ENCODE measurements around the gene CCND2.
A peak's percentile ranks its signal among the peaks of the same experiment; 100 is the strongest.

Gene CCND2

DNA sequence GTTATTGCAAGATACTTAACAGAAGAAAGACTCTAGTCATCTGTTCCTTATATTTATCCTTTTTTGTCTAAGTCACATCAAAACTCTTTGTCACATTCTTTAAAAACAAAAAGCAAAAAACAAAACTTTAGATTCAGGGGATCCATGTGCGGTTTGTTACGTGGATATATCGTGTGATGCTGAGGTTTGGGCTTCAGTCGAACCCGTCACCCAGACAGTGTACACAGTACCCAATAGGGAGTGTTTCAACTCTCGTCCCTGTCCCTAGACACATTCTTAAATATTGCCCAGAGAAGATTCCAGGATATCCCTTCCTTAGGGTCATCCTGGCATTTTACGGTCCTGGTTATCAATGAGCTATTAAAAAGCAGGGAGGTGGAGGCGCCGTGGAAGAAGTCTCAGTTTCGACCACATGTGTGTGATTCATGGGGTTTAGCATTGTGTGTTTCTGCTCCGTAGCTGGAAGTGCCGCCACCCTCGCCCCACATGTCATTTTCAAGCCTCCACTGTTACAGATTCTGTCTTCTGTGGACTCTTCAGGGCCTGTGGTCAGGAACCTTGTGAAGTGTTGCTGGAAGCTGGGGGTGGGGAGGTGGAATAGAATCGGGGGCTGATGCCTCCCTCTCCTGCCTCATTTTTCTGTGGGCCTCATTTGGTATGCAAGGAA lies 19.9 kb downstream of the CCND2 start:
- DNase-seq: peak; percentile 38

DNA sequence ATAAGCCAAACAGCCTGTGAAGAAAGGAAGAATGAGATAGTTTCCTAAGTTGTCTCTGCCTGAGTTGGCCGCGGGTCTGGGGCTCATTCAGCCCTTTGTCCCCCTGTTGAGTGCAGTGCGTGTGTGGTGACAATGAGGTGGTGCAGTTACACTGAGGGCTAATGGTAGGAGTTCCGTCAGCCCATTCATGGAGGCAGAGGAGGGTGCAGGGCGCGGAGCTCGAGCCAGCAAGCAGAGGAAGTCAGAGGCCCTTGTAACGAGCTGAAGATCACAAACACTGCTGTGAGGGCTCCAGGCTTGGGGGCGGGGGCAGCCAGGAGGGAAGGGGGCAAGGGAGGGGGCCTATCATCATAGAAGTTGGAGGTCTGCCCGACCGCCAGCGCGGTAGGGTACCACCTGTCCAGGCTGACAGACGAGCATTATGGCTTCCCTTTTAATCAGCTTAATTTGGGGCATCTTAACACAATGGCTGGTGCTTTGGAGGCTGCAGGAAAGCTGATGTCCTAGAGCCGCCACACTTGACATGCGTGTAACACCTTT lies 20.5 kb downstream of the CCND2 start:
- peak; percentile 41 for DNase-seq

DNA sequence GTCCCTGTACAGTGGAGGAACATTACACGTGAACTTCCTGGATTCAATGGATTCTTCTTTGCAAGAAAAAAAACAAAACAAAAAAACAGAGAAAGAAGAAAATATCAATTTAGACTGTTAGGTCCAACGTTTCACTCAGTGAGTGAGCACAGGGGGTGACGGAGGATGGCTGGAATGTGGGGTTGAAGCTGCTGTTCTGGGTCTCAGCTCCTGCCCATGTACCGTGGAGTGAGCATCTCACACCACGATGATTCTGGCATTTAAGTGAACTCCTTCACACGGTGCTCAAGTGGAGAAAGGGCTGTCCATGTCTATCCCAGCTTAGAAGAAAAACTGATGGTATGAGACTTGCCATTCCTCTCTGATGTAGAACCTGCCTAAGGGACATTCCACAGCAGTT lies 23.2 kb downstream of the CCND2 start:
- DNase-seq: no peak

DNA sequence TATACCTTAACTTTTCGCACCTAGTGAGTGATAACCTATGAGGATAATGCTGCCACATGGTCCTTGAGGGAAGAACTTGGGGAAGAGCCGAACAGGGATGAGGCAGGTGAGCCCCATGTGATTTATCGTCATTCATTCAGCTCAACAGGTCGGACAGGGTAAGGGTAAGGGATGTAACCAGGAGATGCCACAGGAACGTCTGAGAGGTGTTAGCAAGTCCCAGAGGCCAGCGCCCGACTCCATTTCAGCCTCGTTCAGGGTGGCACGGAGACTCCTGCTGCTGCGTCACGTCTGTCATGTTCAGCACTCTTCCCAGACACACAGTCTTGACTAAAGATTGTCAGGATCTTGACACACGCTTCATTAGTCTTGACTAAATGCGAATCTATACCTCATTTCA lies 24.1 kb downstream of the CCND2 start:
- no peak for DNase-seq

DNA sequence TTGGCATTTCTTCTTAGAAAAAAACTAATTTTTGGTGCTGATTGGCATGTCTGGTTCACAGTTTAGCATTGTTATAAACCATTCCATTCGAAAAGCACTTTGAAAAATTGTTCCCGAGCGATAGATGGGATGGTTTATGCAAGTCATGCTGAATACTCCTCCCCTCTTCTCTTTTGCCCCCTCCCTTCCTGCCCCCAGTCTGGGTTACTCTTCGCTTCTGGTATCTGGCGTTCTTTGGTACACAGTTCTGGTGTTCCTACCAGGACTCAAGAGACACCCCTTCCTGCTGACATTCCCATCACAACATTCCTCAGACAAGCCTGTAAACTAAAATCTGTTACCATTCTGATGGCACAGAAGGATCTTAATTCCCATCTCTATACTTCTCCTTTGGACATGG lies 27.3 kb downstream of the CCND2 start:
- DNase-seq: no peak

DNA sequence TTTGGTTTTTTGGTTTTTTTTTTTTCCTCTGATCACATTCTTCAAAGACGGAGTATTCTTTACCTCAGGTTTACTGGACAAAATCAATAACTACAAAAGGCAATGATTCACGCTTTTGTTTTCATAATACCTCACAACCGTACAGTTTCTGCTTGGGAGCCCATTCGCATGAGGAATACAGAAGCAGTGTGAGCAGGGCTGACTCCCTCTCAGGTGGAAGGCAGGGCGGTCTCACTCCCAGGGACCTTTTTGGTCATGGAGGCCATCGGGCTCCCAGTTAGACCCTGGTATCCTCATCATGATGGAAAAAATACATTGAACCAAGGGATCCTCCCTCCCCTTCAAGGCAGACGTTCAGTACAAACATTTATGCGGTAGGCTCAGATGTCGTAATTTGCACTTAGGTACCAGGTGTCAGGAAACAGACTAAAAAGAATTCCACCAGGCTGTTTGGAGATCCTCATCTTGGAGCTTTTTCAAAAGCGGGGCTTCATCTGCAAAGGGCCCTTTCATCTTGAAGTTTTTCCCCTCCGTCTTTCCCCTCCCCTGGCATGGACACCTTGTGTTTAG lies 28.5 kb downstream of the CCND2 start:
- no peak for DNase-seq

DNA sequence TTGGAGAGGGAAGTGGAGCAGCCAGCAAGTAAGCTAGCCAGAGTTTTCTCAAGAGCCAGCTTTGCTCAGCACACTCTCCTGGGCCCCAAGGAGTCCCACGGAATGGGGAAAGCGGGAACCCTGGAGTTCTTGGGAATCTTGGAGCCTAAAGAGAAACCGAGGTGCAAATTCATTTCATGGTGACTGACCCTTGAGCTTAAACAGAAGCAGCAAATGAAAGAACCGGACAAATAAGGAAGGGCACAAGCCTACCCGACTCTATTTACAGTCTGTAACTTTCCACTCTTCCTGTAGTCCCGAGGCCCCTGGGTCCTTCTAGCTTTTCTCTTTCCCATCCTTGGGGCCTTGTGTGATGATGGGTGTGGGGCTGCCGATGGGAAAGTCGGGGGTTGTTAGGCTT lies 29.3 kb downstream of the CCND2 start:
- no peak for DNase-seq

DNA sequence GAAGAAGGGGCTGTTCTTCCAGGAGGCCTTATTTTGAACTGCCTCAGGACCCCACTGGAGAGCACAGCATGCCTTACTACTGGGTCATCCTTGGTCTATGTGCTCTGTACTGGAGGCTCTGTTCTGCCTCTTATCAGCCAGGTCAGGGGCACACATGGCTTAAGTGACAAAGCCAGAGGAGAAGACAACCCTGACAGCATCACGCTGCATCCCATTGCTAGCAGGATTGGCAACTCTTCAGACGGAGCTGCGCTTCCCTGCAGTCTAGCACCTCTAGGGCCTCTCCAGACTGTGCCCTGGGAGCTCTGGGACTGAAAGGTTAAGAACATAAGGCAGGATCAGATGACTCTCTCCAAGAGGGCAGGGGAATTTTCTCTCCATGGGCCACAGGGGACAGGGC lies 30.2 kb downstream of the CCND2 start:
- DNase-seq: no peak

DNA sequence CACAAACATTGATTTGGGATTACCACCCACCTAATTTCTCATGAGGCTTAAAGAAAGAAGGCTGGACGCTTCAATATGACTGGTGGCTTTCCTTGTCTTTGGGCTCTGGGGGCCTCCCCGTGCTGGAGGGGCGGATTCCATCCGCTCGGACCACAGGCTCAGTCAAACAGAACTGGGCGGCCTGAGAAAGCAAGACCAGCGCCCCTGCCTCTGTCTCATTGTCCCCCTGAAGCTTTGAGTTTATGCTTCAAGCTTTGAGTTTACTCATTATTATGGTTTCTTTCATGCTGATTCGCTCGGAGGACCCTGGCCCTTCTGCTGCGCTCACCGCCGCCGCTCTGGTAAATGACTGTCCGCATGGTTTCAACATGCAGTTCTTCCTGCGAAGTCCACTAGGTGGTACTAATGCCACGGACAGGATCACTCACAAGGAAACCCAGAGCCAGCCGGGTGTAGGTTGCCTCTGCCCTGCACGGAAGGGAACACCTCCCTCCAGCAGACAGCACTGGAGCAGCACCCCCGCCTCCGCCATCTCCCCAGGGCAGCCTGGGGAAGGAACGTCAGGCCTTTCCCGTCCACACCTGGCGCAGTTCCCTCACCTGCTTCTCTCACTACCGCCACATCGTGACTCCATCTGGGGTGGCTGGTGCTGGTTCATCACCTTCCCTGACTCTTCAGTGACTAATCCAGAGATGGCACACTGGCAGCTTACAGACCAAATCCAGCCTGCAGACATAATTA lies 34.2 kb downstream of the CCND2 start:
- DNase-seq: no peak

DNA sequence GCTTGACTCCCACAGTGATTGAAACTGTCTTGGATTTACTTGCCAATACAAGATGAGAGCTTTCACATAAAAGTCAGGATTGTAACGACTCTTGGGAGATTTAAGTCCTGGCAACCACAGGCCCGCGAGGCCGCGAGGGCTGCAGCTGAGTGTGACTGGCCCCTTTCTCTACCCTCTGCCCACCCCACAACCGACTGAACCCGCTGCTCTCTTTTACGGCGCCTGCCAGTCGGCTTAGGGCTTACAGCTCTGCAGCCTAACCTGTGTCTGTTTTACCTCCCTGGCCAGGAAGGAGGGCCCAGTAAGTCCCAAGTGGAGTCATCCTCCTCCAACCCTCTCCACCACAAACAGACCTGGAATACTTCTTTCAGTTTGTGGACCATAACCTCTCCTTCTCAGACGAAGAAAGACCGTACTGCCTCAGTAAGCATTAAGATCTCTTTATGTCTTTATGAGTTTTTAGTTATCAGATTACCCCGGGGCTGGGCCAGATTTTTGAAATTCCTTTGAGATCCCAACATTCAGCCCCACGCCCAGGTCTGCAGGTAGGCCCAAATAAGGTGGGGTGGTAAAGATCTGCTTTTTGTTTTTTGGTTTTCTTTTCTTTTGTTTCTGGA lies 34.9 kb downstream of the CCND2 start:
- no peak for DNase-seq

DNA sequence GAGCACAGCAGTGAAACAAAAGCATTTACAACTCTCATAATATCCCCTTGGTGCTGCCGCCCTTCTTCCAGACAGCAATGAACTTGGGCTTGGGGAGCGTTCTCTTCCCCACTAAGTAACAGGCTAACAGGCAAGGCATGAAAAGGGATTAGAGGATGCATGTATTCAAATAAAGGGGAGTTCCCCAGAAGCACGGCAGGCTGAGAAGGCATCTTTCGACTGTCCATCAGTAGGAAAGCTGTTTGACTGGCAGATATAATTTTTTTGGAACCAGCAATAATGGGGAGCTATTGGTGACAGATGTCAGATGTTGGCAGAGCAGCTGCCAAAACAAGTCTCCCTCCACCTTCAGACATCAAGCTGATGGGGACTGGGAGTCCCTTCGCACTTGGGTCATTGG lies 38.2 kb downstream of the CCND2 start:
- no peak for DNase-seq

DNA sequence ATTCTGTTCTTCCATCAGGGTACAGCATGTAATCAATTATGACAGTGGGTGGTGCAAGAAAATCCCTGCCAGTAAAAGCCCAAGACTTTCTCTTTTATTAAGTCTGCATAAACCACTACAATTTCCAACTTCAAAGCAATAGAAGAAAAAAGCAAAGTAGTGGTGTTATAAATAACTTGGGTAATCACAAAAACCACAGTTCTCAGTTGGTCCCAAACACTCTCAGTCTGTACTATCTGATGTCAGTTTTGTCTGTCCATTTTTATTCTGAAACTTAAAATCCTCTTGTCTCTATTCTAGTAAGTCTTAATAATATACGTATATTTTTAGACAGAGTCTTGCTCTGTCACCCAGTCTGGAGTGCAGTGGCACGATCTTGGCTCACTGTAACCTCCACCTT lies 38.7 kb downstream of the CCND2 start:
- DNase-seq: no peak

DNA sequence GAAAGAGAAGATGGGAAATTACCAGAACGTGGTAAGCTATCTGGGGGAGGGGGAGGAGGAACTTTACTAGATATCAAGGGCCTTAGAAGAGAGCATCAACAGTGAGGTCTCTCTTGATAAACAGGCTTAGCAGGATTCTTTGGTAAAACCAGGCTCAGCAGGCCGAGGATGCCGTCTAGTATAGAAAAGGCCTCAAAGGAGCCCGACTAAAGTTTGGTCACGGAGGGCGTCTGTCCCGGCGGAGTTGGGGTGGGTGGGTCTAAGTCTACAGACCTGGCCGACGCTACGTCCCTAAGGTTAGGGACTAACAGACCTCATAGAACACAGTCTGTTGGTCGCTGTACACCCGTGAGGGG lies 46.9 kb downstream of the CCND2 start:
- no peak for DNase-seq

DNA sequence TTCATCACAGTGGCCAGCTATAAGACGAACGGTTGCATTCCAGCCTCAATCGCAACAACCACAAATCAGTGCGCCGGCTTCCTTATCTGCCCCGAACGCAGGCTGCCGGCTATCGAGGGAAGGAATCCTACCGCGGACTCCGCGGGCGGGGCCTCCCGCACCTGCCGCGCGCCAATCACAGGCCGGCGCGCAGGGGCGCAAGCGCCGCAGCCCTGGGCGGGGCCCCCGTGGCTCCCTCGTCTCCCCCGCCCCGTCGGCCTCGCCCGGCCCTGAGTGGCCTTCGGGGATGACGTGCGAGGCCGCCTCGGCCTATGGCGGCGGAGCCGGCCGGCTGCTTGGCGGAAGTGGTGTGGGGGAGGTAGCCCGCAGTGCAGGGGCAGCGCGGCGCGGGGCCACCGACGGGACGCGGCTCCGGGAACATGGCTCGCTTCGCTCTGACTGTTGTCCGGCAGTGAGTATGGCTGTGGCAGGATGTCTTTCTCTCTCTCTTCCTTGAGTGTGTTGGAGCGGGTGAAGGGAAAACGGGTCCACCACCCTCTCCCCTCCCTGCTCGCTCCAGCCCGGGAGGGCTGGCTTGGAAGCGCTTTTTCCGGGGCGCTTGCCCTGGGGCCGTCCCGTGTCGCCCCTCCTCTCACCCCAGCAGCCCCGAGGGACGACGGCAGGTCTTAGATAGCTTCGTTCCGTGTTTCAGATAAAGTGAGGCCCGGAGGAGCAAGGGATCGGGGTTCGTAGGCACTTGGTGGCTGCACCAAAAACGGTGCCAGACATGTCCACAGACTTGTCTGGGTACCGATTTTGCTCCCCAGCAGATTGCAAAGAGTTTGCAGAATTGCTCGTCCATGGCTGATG lies 47.5 kb downstream of the CCND2 start, which contains the start of gene TIGAR:
Gene TIGAR, plus strand, starts transcription at position 361 of the 849 bp plus-strand sequence. Its CDS starts 59 bp downstream, at position 420.
- peak; percentile 91 for DNase-seq

DNA sequence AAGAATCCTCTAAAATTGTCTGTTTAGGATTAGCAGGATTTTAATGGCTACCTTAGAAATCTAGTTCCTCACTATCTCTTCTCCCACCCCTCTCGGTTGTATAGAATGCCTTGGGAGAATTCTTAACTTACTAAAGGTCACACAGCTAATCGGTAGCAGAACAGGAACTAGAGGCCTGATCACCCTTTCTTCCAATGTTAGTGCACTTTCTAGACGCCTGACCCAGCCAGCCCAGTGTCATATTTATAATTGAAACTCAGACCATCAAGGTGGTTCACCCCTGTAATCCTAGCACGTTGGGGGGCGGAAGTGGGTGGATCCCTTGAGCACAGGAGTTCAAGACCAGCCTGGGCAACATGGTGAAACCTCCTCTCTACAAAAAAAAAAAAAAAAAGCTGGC lies 49.2 kb downstream of the CCND2 start:
- DNase-seq: no peak

Data from CD4-positive, alpha-beta T cell treated with Interleukin-17A for 1 hour (primary cell).